ENCODE data around the gene NPFFR1.

The NPFFR1 gene

DNA sequence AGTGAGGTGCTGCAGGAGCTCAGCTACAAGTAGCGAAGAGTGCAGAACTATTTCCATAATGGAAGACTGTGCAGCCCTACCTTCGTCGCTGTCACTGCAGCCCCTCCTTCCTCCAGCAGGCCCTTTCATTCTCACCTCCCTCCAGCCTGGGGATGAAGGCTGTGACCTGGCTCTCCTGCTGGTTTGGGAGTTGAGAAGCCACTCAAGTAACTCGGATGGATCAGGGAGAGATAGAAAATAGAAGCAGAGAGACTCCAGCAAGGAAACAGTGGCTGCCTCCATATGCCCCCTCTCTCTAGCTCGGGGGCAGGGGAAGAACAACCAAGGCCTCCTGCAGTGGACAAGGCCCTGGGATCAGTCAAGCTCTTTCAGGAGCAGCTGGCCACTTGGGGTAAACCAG is 37.4 kb upstream of the NPFFR1 start:
- Mint-ChIP-seq H3K36me3 (ENCODE audit: low read depth) (peaks cover 2% of the 10 kb centered on the region), H3K9me3 (no peaks in the 10 kb centered on the region), H3K27me3 (no peaks in the 10 kb centered on the region), H3K4me1 (peaks cover 34% of the 10 kb centered on the region), H3K4me3 (no peak overlapping the region), H3K27ac (no peak overlapping the region)
- DNase-seq (no peak), ATAC-seq (no peak)

DNA sequence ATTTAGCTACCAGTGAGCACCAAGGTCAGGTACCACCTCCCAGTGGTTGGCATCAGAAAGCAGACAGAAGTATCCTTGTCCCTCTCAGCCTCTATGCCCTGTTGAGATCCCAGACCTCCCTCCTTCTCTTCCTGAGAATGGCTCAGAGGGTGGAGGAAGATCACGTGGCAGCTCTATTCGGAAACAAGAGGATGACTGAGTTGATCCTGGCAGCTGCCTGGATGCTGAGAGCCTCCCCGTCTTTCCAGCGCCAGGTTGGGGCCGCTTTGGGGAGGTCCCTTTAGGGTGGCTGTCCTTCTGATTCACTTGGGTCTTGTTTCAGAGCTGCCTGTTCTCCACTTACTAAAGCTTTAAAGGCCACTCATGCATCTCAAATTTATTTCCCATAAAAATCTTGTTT is 36.9 kb upstream of the NPFFR1 start:
- H3K9me3 Mint-ChIP-seq = no peaks in the 10 kb centered on the region
- peaks cover 31% of the 10 kb centered on the region for H3K4me1 Mint-ChIP-seq
- peaks cover 2% of the 10 kb centered on the region for H3K36me3 Mint-ChIP-seq (ENCODE audit: low read depth)
- ATAC-seq (no peak), DNase-seq (no peak)
- no peak overlapping the region for H3K4me3 Mint-ChIP-seq
- H3K27me3 Mint-ChIP-seq = no peaks in the 10 kb centered on the region
- no peak overlapping the region for H3K27ac Mint-ChIP-seq

DNA sequence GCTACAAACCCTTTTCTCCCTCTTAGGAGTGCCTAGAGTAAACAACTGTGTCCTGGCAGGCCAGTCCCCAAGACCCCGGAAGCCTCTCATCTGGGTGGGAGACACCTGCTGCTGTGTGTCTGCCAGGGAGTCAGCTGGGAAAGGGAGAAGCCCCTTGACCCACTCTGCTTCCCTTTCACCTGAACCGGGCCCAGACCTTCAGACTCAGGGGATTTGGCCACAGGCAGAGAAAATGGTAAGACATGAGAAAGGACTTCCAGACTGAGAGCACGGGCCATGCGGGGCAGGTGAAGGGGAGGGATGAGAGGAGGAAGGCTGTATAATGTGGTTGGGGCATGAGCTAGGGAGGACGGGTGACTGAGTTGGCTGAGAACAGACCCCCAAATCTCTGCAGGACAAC is 36.0 kb upstream of the NPFFR1 start:
- Mint-ChIP-seq H3K4me1 (peaks cover 23% of the 10 kb centered on the region), H3K36me3 (ENCODE audit: low read depth) (peaks cover 4% of the 10 kb centered on the region), H3K27me3 (no peaks in the 10 kb centered on the region), H3K9me3 (no peaks in the 10 kb centered on the region), H3K4me3 (no peak overlapping the region), H3K27ac (no peak overlapping the region)
- DNase-seq = no peak
- no peak for ATAC-seq

DNA sequence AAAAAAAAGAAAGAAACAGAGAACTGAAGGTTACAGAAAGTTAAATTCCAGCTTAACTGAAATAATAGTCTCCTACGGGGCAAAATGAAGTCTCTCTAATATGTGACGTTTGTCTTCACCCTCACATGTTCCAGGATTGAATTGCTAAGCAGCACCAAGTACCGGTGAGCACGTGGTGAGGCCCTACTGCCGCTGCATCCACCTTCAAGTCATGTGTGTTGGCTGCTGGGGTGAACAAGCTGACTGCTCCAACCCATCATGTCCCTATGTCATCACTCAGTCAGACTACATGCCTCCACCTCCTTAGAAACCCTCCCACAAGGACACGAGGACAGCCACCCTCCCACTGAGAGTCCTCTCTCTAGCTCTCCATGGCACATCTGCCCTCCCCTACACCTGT is 35.4 kb upstream of the NPFFR1 start:
- H3K36me3 Mint-ChIP-seq (ENCODE audit: low read depth) = peaks cover 4% of the 10 kb centered on the region
- ATAC-seq (no peak), DNase-seq (no peak)
- H3K4me3 Mint-ChIP-seq = no peak overlapping the region
- H3K4me1 Mint-ChIP-seq = peaks cover 17% of the 10 kb centered on the region
- no peak overlapping the region for H3K27ac Mint-ChIP-seq
- no peaks in the 10 kb centered on the region for H3K27me3 Mint-ChIP-seq
- no peaks in the 10 kb centered on the region for H3K9me3 Mint-ChIP-seq

DNA sequence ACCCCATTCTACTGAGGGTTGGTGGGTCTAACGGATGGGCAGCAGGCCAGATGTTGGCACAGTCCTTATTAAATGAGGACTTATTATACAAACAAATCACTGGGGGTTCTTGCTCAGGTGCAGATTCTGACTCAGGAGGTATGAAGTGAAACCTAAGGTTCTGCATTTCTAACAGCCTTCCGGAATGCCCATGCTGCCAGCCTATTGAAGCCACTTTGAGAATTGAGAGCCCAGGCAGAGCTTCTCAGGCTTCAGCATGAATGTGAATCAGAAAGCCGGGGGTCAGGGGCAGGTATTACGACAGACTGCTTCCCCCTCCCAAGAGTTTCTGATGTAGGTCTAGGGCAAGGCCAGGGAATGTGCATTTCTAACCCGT is 34.1 kb upstream of the NPFFR1 start:
- Mint-ChIP-seq H3K36me3 (ENCODE audit: low read depth) (peaks cover 4% of the 10 kb centered on the region), H3K4me3 (no peak overlapping the region), H3K9me3 (no peaks in the 10 kb centered on the region), H3K27me3 (no peaks in the 10 kb centered on the region), H3K27ac (no peak overlapping the region), H3K4me1 (peaks cover 4% of the 10 kb centered on the region)
- DNase-seq = no peak
- ATAC-seq = no peak

DNA sequence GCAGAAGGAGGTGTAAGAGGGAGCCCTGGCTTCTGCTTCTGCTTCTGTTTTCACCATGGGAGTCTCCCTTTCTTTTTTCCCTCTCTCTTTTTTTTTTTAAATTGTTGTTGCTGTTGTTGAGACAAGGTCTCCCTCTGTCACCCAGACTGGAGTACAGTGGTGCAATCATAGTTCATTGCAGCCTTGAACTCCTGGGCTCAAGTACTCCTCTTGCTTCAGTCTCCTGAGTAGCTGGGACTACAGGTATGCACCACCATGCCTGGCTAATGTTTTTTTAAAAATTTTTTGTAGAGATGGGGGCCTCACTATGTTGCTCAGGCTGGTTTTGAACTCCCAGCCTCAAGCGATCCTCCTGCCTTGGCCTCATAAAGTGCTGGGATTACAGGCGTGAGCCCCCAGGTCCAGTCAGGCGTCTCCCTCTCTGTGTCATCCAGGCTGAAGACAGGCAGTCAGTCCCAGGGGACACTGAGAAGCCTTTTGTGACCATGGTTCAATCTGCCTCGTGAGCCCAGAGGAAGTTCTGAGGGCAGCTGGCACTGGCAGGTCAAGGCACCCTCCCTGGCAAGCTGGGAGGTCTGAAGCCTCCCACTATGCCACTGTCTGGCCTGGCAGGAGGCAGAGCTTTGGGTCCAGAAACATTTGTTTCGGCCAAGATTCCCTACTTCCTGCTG is 33.6 kb upstream of the NPFFR1 start:
- H3K27me3 Mint-ChIP-seq = no peaks in the 10 kb centered on the region
- H3K4me3 Mint-ChIP-seq = no peak overlapping the region

DNA sequence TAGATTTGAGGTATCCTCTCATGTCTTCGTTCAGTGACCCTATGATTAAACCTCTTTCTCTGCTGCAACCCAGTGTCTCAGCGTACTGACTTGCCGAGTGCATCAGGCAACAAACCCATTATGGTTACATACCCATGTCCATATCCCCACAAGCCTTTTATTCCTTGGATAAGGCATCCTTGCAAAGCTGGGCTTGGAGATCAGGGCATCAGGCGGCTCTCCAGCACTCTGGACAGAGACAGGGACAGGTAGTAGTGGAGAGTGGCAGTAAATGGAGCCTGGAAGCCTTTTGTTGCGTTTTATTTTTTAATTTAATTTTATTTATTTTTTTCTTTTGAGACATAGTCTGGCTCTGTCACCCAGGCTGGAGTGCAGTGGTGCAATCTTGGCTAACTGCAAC is 32.0 kb upstream of the NPFFR1 start:
- Mint-ChIP-seq H3K4me3 (no peak overlapping the region), H3K4me1 (no peaks in the 10 kb centered on the region), H3K9me3 (no peaks in the 10 kb centered on the region), H3K27me3 (no peaks in the 10 kb centered on the region), H3K27ac (no peak overlapping the region), H3K36me3 (ENCODE audit: low read depth) (peaks cover 4% of the 10 kb centered on the region)
- no peak for ATAC-seq
- no peak for DNase-seq

More for the DNA sequence above, 33.6 kb upstream of the NPFFR1 start:
- Mint-ChIP-seq H3K27ac (no peak overlapping the region), H3K9me3 (no peaks in the 10 kb centered on the region), H3K36me3 (ENCODE audit: low read depth) (peaks cover 4% of the 10 kb centered on the region), H3K4me1 (no peaks in the 10 kb centered on the region)
- no peak for DNase-seq
- ATAC-seq = no peak

DNA sequence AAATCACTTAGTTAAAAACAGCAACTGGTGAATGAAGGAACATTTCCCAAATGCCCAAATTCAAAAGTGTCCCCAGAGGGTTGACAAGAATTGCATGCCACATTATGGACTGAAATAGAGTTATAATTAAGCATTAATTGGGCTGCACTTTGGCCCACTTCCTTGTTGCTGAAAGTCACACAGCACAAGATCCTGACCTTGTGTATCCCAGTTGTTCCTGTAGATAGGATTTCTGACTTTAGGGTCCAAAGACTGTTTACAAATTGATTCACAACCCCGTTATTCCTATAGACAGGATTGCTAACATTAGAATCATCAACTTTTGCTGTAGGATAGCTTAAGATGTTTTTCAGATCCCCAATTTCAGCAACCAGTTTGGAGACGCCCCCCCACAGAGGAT is 31.5 kb upstream of the NPFFR1 start:
- H3K27ac Mint-ChIP-seq = no peak overlapping the region
- H3K4me1 Mint-ChIP-seq = no peaks in the 10 kb centered on the region
- peaks cover 4% of the 10 kb centered on the region for H3K36me3 Mint-ChIP-seq (ENCODE audit: low read depth)
- H3K4me3 Mint-ChIP-seq = no peak overlapping the region
- H3K9me3 Mint-ChIP-seq = no peaks in the 10 kb centered on the region
- no peaks in the 10 kb centered on the region for H3K27me3 Mint-ChIP-seq
- DNase-seq = no peak
- no peak for ATAC-seq

DNA sequence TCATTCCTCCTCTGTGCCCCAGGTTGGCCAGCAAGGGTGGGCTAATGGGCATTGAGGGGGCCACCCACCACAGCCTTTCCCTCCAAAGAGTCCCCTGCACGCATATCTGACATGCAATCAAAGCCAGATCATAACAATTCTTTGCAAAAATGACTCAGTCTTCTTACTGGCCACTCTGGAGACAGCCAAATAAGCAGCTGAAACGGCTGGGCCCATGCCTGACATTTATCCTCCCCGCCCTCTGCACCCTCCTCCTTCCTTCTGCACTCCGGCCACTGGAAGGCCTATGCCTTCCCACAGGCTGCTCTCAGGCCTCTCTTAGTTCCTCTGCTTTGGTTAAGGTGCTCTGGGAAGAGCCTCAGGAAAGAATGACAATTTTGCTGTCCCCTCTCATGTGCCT is 29.2 kb upstream of the NPFFR1 start:
- no peak for ATAC-seq
- no peaks in the 10 kb centered on the region for H3K9me3 Mint-ChIP-seq
- peaks cover 2% of the 10 kb centered on the region for H3K36me3 Mint-ChIP-seq (ENCODE audit: low read depth)
- H3K27ac Mint-ChIP-seq = no peak overlapping the region
- no peak for DNase-seq
- no peak overlapping the region for H3K4me3 Mint-ChIP-seq
- no peaks in the 10 kb centered on the region for H3K4me1 Mint-ChIP-seq
- H3K27me3 Mint-ChIP-seq = no peaks in the 10 kb centered on the region

DNA sequence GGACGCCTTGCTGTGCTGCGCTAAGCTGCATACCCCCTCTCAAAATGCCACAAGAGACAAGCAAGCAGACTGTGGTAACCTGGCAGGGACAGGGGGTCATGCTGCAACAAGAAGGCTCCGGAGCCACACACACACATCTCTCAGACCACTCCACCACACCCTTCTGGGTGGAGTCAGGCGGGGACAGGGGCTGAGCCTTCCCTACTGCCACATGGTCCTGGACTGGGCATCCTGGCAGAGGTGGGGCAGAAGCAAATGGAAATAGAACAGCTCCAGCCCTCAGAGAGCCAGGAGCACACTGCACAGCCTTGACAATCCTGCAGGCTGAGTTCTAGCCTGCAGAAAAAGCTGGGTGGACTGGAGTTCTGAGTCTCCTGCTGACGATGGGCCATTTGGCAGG is 28.4 kb upstream of the NPFFR1 start:
- H3K27me3 Mint-ChIP-seq = no peaks in the 10 kb centered on the region
- peaks cover 2% of the 10 kb centered on the region for H3K36me3 Mint-ChIP-seq (ENCODE audit: low read depth)
- ATAC-seq (no peak), DNase-seq (no peak)
- no peaks in the 10 kb centered on the region for H3K9me3 Mint-ChIP-seq
- no peak overlapping the region for H3K27ac Mint-ChIP-seq
- no peaks in the 10 kb centered on the region for H3K4me1 Mint-ChIP-seq
- no peak overlapping the region for H3K4me3 Mint-ChIP-seq

DNA sequence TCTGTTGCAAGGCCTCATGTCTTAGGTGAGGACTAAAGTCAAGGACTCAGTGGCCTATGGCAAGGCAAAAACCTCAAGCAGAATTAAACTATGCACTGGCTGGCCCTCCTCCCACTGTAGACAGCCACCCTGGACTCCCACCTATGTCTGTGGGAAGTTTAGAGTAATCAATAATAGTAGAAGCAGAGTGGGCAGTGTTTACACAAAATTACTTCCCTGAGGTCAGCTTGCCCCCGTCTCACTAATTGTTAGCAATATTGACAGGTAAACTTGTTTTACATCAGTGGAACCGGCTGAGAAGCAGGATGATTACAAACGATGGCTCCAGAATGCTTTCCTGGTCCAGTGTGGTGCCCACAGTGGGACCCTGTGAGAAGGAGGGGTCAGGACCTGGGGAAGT is 27.9 kb upstream of the NPFFR1 start:
- H3K36me3 Mint-ChIP-seq (ENCODE audit: low read depth) = peaks cover 2% of the 10 kb centered on the region
- H3K9me3 Mint-ChIP-seq = no peaks in the 10 kb centered on the region
- no peak overlapping the region for H3K4me3 Mint-ChIP-seq
- H3K27ac Mint-ChIP-seq = no peak overlapping the region
- H3K27me3 Mint-ChIP-seq = no peaks in the 10 kb centered on the region
- H3K4me1 Mint-ChIP-seq = no peaks in the 10 kb centered on the region
- DNase-seq (no peak), ATAC-seq (no peak)

DNA sequence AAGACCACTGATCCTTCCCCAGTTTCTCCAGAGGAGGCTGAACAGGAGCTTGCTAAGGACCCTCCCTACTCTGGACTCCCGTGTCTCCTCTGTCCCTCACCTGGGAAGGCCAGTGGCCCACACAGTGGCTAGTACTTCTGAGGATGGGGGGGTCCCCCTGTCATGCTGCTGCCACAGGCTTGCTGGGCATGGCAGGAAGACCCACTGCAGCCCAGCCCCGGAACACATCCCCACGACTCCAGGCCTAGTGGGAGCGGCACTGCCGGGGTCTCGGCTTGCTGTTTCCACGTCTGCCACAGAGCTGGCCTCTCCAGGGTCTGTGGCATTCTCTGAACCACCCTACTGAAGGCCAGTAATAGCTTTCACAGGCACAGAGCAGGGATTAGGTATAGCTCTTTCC is 25.9 kb upstream of the NPFFR1 start:
- H3K36me3 Mint-ChIP-seq (ENCODE audit: low read depth) = no peaks in the 10 kb centered on the region
- H3K9me3 Mint-ChIP-seq = no peaks in the 10 kb centered on the region
- no peak for ATAC-seq
- no peaks in the 10 kb centered on the region for H3K27me3 Mint-ChIP-seq
- H3K4me3 Mint-ChIP-seq = no peak overlapping the region
- DNase-seq = no peak
- H3K4me1 Mint-ChIP-seq = peaks cover 2% of the 10 kb centered on the region
- H3K27ac Mint-ChIP-seq = no peak overlapping the region

DNA sequence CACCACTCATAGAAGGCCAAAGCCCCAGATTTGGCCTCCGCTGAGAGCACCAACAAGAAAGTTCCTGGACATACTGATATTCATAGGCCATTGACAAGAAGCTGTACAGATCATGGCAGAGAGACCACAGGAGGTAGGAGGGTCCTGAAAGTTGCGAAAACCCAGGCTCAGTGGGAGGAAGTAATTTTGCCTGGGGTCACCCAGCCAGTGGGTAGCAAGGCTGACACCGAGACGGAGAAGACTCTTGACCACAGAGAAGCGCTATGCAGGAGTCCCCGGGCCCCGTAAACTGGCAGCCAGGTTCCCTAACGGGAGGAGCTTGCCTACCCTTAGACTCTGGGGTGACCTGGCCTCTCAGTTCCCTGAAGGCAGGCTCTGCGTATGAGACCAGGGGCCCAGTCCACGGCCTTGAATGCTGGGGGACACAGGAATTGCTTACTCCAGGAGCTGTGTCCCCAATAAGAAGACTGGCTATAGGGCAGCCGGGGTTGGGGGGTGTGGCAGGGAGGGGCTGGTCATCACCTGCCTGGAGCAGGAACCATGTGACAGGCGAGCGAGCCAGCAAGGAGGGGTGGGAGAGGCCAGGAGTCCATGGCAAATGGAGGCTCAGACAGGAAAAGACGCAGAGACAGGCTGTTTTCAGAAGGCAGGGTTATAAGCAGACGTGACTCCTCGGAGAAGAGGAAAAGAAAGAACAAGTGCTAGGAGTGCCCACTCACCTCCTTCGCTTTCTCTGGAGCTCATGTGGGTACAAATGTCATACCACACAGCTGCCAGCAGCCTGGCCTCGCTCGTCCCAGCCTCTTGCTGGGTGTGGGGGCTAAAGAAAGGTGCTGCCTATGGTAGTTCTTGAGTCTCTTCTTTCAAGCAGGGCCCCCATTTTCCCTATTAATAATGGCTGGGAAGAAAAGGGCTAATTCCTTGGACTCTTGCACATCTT is 24.6 kb upstream of the NPFFR1 start:
- Mint-ChIP-seq H3K36me3 (ENCODE audit: low read depth) (no peaks in the 10 kb centered on the region), H3K27ac (no peak overlapping the region), H3K4me1 (peaks cover 2% of the 10 kb centered on the region), H3K9me3 (no peaks in the 10 kb centered on the region), H3K4me3 (no peak overlapping the region), H3K27me3 (no peaks in the 10 kb centered on the region)
- ATAC-seq = no peak
- no peak for DNase-seq

DNA sequence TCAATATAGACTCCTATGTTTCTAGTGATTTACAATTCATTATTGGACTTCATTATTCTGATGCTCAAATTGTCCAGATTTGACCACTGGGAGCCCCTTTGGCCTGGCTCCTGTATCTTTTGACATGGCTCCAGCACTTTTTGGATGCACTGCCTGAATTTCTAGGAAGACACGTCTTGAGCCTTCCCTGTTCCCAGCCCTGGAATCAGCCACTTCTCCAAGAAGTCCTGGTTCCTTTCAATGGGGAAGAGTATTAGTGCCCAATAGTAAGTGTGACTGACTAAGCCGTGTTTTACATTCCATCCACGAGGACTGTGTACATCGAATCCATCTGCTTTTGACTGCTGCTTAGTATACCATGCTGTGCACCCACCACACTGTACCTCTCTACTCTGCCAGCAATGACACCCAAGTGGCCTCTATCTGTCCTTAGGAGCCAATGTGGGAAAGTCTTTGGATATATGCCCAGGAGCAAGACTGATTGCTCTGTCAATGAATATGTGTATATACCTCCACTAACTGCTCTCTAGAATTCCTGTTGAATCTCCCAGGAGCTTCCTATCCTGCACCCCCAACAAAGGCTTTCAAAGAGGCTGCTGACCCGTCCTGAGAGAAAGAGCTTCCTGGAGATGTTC is 23.2 kb upstream of the NPFFR1 start:
- no peaks in the 10 kb centered on the region for H3K9me3 Mint-ChIP-seq
- DNase-seq = no peak
- no peak for ATAC-seq
- H3K27ac Mint-ChIP-seq = no peak overlapping the region
- H3K27me3 Mint-ChIP-seq = no peaks in the 10 kb centered on the region
- no peaks in the 10 kb centered on the region for H3K36me3 Mint-ChIP-seq (ENCODE audit: low read depth)
- H3K4me3 Mint-ChIP-seq = no peak overlapping the region
- peaks cover 2% of the 10 kb centered on the region for H3K4me1 Mint-ChIP-seq

DNA sequence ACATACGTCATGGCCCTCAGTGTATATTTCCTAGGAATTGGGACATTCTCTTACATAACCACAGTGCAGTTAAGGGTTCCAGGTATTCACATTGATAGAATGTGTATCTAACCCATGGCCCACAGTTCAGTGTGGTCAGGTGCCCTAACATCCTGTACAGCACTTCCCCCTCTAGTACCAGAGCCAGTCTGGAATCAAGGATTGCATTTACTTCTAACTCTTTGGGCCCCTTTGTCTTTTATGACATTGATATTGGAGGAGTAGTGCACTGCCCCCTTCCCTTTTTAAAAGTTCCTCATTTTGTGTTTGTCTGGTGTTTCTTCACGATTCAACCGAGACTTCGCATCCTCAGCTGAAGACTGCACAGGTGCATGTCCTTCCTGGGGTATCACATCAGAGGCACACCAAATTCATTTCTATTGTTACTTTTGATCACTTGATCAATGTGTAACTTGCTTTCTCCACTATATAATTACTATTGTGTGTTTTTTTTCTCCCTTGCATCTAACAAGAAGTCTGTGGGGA is 22.4 kb upstream of the NPFFR1 start:
- Mint-ChIP-seq H3K36me3 (ENCODE audit: low read depth) (no peaks in the 10 kb centered on the region), H3K9me3 (no peaks in the 10 kb centered on the region), H3K27me3 (no peaks in the 10 kb centered on the region), H3K4me1 (peaks cover 2% of the 10 kb centered on the region), H3K27ac (no peak overlapping the region), H3K4me3 (no peak overlapping the region)
- DNase-seq (no peak), ATAC-seq (no peak)

Measured in activated naive CD8-positive, alpha-beta T cell treated with anti-CD3 and anti-CD28 coated beads, Interleukin-2, amount 50 U/mL, for 24 hours (primary cell).